ENCODE results near the gene OVOL1.

The OVOL1 gene

DNA sequence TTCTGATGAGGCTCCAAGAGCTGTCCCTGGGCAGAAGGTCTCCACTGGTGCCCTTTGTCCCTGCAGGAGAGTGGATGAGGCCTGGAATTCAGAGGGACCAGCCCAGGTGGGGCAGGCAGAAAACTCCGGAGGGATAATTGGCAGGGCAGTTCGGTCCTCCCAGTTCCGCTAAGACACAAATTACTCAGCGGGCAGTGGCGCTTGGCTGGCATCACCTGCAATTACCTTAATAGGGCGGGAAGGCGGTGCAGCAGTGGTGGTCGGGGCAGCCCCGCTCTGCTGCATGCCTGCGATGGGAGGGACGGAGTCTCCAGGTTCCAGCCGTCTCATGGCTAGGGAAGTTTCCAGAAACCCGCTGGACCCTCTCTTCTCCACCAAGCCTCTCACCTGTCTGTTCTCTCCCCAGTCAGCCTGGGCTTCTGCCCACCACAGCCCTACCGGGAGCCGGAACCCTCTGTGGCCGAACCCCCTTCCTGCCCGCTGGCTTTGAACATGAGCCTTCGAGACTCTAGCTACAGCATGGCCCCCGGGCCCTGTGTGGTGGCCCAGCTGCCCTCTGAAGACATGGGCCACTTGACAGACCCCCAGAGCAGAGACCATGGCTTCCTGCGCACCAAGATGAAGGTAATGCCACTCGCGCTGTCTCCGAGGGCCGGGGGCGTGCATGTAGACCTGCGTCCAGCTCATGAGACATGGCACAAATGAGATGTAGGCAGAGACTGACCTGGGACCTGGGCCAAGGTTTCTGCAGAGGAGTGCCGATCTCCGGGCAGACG, 7.0 kb downstream of the OVOL1 start:
- Histone ChIP-seq H3K27me3 (peaks cover 31% of the 10 kb centered on the region), H3K9me3 (no peaks in the 10 kb centered on the region), H3K4me1 (no peaks in the 10 kb centered on the region), H3K36me3 (no peaks in the 10 kb centered on the region), H3K4me3 (ENCODE audit: low read depth, low read length) (no peak overlapping the region)
- TF ChIP-seq, protein P1, sequence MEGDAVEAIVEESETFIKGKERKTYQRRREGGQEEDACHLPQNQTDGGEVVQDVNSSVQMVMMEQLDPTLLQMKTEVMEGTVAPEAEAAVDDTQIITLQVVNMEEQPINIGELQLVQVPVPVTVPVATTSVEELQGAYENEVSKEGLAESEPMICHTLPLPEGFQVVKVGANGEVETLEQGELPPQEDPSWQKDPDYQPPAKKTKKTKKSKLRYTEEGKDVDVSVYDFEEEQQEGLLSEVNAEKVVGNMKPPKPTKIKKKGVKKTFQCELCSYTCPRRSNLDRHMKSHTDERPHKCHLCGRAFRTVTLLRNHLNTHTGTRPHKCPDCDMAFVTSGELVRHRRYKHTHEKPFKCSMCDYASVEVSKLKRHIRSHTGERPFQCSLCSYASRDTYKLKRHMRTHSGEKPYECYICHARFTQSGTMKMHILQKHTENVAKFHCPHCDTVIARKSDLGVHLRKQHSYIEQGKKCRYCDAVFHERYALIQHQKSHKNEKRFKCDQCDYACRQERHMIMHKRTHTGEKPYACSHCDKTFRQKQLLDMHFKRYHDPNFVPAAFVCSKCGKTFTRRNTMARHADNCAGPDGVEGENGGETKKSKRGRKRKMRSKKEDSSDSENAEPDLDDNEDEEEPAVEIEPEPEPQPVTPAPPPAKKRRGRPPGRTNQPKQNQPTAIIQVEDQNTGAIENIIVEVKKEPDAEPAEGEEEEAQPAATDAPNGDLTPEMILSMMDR (IDR thresholded peaks at IDR 0.05; ENCODE audit: low read depth, low read length), result no peak
- no peak for DNase-seq

DNA sequence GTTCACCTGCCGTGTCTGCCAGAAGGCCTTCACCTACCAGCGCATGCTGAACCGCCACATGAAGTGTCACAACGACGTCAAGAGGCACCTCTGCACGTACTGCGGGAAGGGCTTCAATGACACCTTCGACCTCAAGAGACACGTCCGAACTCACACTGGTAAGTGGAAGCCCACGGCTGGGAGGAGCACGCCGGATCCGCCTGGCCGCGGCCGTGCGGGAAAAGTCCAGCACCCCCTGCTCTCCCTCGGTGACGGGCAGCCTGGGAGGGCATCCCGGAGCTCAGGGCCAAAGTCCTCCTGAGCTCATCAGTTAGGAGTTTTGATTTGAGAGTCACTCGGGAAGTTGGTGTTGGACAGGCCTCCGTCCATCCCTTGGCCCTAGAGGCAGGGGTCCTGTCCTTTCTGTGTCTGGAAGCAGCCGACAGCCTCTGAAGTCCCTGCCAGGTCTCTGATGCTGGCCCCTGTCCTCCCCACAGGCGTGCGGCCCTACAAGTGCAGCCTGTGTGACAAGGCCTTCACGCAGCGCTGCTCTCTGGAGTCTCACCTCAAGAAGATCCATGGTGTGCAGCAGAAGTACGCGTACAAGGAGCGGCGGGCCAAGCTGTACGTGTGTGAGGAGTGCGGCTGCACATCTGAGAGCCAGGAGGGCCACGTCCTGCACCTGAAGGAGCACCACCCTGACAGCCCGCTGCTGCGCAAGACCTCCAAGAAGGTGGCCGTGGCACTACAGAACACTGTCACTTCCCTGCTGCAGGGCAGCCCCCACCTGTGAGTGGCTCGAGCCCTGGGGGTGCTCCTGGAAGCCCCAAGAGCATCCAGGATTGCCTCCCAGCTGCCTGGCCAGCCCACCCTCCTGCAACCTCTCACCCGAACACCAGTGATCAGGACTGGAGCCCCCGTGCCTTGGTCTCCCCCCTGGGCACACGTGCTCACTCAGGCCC, 8.0 kb downstream of the OVOL1 start:
- Histone ChIP-seq H3K36me3 (no peaks in the 10 kb centered on the region), H3K9me3 (no peaks in the 10 kb centered on the region), H3K4me1 (no peaks in the 10 kb centered on the region), H3K27me3 (peaks cover 33% of the 10 kb centered on the region), H3K4me3 (ENCODE audit: low read depth, low read length) (no peak overlapping the region)
- TF ChIP-seq, protein P1 (IDR thresholded peaks at IDR 0.05; ENCODE audit: low read depth, low read length), result no peak
- no peak for DNase-seq

DNA sequence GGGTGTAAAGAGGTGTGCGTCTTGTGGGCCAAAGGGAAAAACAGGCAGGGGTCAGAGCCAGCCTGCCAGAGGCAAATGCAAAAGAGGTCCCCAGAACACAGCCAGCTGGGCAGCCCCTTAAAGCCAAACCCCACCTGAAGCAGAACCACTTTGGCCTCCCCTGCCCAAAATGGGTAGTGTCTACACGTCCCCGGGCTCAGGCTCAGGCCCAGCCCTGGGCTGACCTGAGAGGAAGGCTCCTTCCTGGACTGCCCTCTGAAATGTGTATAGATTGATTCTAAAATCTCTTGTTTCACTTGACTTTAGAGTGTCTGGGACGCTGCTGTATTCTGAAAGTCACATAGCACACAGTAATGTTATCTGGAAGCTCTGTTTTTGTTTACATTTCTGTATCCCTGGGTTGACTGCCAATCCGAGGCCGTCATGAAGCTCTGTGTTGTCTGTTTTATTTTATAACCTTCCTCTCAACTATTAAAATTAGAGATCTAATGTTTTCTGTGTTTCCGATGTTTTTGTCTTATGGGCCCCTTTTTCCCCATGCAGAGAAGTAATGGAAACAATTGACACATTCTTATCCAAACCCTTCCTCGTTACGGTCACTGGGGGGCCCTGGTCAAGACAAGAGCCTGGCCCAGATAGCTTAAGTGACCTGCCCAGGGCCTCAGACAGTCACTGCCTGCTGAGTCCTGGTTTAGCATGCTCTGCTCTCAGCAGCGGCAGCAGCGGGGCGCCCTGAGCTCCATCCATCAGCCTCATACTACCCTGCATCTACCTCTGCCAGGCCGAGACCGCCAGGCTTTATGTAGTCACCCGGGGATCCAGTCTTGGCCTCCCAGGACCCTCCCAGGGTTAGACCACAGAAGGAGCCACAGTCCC, 10.1 kb downstream of the OVOL1 start:
- DNase-seq, result no peak
- no peak overlapping the region for H3K4me3 ChIP-seq (ENCODE audit: low read depth, low read length)
- no peaks in the 10 kb centered on the region for H3K4me1 ChIP-seq
- TF ChIP-seq, protein P1 (IDR thresholded peaks at IDR 0.05; ENCODE audit: low read depth, low read length), result no peak
- H3K27me3 ChIP-seq, result peaks cover 53% of the 10 kb centered on the region
- H3K9me3 ChIP-seq, result no peaks in the 10 kb centered on the region
- H3K36me3 ChIP-seq, result no peaks in the 10 kb centered on the region

DNA sequence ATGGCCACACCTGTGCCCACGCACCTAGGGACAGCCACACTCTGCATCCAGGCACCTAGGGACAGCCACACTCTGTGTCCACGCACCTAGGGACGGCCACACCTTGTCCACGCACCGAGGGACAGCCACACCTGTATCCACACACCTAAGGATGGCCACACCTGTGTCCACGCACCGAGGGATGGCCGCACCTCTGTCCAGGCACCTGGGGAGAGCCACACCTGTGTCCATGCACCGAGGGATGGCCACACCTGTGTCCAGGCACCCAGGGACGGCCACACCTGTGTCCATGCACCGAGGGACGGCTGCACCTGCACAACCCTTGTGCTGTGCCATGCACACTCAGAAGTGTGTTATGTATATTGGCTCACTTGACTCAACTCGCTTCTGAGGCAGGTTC, 10.8 kb downstream of the OVOL1 start:
- DNase-seq, result no peak
- no peaks in the 10 kb centered on the region for H3K36me3 ChIP-seq
- peaks cover 56% of the 10 kb centered on the region for H3K27me3 ChIP-seq
- TF ChIP-seq, protein P1 (IDR thresholded peaks at IDR 0.05; ENCODE audit: low read depth, low read length), result no peak
- no peaks in the 10 kb centered on the region for H3K4me1 ChIP-seq
- no peaks in the 10 kb centered on the region for H3K9me3 ChIP-seq
- H3K4me3 ChIP-seq (ENCODE audit: low read depth, low read length), result no peak overlapping the region

DNA sequence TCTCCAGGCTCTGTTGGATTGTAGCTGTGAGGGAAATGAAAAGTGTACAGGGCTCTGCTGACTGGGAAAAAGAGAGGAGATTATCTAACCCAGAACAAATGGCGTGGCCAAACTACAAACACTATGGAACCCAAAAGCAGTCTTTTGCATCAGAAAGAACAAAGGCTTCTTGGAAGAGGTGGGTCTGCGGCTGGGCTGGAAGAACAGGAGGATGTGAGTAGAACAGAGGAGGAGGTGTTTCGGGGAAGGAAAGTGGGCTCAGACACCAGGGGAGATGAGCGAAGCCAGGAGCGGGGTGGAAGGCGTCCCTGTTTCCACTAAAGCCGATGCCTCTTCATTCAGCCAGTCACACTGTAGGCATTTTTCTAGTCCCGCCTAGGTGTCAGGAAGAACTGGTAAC, 12.0 kb downstream of the OVOL1 start:
- Histone ChIP-seq H3K36me3 (no peaks in the 10 kb centered on the region), H3K4me3 (ENCODE audit: low read depth, low read length) (no peak overlapping the region), H3K4me1 (no peaks in the 10 kb centered on the region), H3K9me3 (no peaks in the 10 kb centered on the region), H3K27me3 (peaks cover 61% of the 10 kb centered on the region)
- TF ChIP-seq, protein P1 (IDR thresholded peaks at IDR 0.05; ENCODE audit: low read depth, low read length), result no peak
- DNase-seq, result no peak
